Small intestine (tissue), 7 donors: ENCODE measurements around the gene NFX1. TPM values are rescaled to one million over a fixed set of nuclear protein-coding genes. Genes with fewer than 3 reads are reported as not detected.
"Not testable (repeated sequence)": the region's sequence is repeated elsewhere in the genome, so short reads cannot be mapped to it uniquely, and the experiment has no call there.

ENCODE experiments used
- DNase-seq, 2 donors: peaks; one replicate each; pipeline versions ENCODE4 v3.0.0 to v3.0.0-alpha.2; 2013
- FAIRE-seq: peaks from 2 replicates; lab custom pipeline; 2012; peaks lifted over from hg19 to GRCh38; lab: Jason Lieb, UNC
- H3K27ac ChIP-seq, 3 donors: one replicate each; pipeline ENCODE4 v1.5.1; 2013; ENCODE audit warnings: low read length in 2 of 3, mild to moderate bottlenecking in 2 of 3, control low read depth in 1 of 3, inconsistent platforms in 1 of 3, low read depth in 1 of 3, moderate library complexity in 1 of 3
- H3K27me3 ChIP-seq, 3 donors: one replicate each; pipeline ENCODE4 v1.6.1; 2013; ENCODE audit warnings: low read length in 3 of 3, inconsistent platforms in 1 of 3; ENCODE audit not compliant: control insufficient read depth in 3 of 3, insufficient read depth in 3 of 3
- H3K36me3 ChIP-seq, 3 donors: one replicate each; pipeline ENCODE4 v1.6.1; 2013; ENCODE audit warnings: low read length in 3 of 3, inconsistent platforms in 1 of 3, low read depth in 1 of 3, mild to moderate bottlenecking in 1 of 3, moderate library complexity in 1 of 3; ENCODE audit not compliant: control insufficient read depth in 3 of 3, insufficient read depth in 2 of 3
- H3K4me1 ChIP-seq, 3 donors: one replicate each; pipeline ENCODE4 v1.6.1; 2013; ENCODE audit warnings: low read length in 2 of 3, inconsistent platforms in 1 of 3, low read depth in 1 of 3, mild to moderate bottlenecking in 1 of 3, moderate library complexity in 1 of 3; ENCODE audit not compliant: control insufficient read depth in 3 of 3, insufficient read depth in 2 of 3
- H3K4me3 ChIP-seq, 3 donors: one replicate each; pipeline ENCODE4 v1.5.1; 2013; ENCODE audit warnings: low read length in 3 of 3, control low read depth in 1 of 3, inconsistent platforms in 1 of 3, low read depth in 1 of 3, mild to moderate bottlenecking in 1 of 3, moderate library complexity in 1 of 3
- H3K9me3 ChIP-seq, 2 donors: one replicate each; pipeline ENCODE4 v1.6.1; 2013; ENCODE audit warnings: low read depth in 1 of 2, low read length in 1 of 2; ENCODE audit not compliant: control insufficient read depth in 2 of 2, insufficient read depth in 1 of 2
- WGBS, 3 donors: extraction: QIAGEN DNeasy Blood & Tissue Kit; methylation state at CpG; one replicate each; pipeline ENCODE4 v1.1.7; 2013; 5-methylcytosine and 5-hydroxymethylcytosine counted together
- polyA plus RNA-seq, 4 donors: library from polyadenylated mRNA; stranded (reverse) in 3 of 4; unstranded in 1 of 4; fragments of 200-250 nt in 3 of 4; fragments of 120-200 nt in 1 of 4; gene quantifications; one replicate each; pipeline versions ENCODE4 v1.2.1 to v1.2.3, GENCODE V29; 2013
- donor health status: healthy with polysubstance abuse.
- donor health status: control.
- donor health status: control.
- donor health status: Bipolar disorder and iron deficiency.
- donor health status: healthy.

The NFX1 gene
- polyA plus RNA-seq, 4 donors, result 12.6 to 34.7 (median 22.1) TPM

GRCh38 chr9:33381231-33381791 lies 91.0 kb downstream of the NFX1 start:
- no peak overlapping the region for H3K4me3 ChIP-seq
- no peaks in the 10 kb centered on the region for H3K9me3 ChIP-seq
- FAIRE-seq (no peak), DNase-seq (no peak)
- no peak overlapping the region for H3K27ac ChIP-seq
- peaks cover 0 to 24% (median 0%) of the 10 kb centered on the region in 3 donors for H3K36me3 ChIP-seq
- WGBS, 3 donors, result 59 to 70% (median 66%) methylated on average over 11 of the region's 11 CpGs
- peaks cover 0 to 6% (median 0%) of the 10 kb centered on the region in 3 donors for H3K4me1 ChIP-seq
- H3K27me3 ChIP-seq, result no peaks in the 10 kb centered on the region

GRCh38 chr9:33382397-33382796 lies 92.1 kb downstream of the NFX1 start:
- H3K27me3 ChIP-seq, DNase-seq, H3K27ac ChIP-seq, H3K9me3 ChIP-seq, FAIRE-seq, H3K4me3 ChIP-seq, H3K4me1 ChIP-seq: not testable (repeated sequence)
- WGBS, 3 donors, result 68 to 77% (median 75%) methylated on average over 10 of the region's 10 CpGs
- peaks cover 0 to 28% (median 0%) of the 10 kb centered on the region in 3 donors for H3K36me3 ChIP-seq

GRCh38 chr9:33383396-33383795 lies 93.1 kb downstream of the NFX1 start:
- H3K9me3 ChIP-seq, H3K27ac ChIP-seq, DNase-seq, H3K4me1 ChIP-seq, H3K4me3 ChIP-seq, FAIRE-seq, H3K27me3 ChIP-seq: not testable (repeated sequence)
- 94 to 96% (median 94%) methylated on average over 11 of the region's 11 CpGs for WGBS, 3 donors
- H3K36me3 ChIP-seq, result peaks cover 0 to 32% (median 0%) of the 10 kb centered on the region in 3 donors

GRCh38 chr9:33385536-33385935 lies 95.2 kb downstream of the NFX1 start:
- WGBS, 3 donors, result 91 to 95% (median 95%) methylated on average over 11 of the region's 11 CpGs
- DNase-seq, FAIRE-seq, H3K4me3 ChIP-seq, H3K9me3 ChIP-seq, H3K4me1 ChIP-seq, H3K27ac ChIP-seq, H3K27me3 ChIP-seq: not testable (repeated sequence)
- peaks cover 0 to 37% (median 0%) of the 10 kb centered on the region in 3 donors for H3K36me3 ChIP-seq

GRCh38 chr9:33385979-33386640 lies 95.8 kb downstream of the NFX1 start:
- not testable (repeated sequence) for H3K27ac ChIP-seq, H3K27me3 ChIP-seq, DNase-seq, H3K9me3 ChIP-seq, H3K4me3 ChIP-seq, FAIRE-seq
- WGBS, 3 donors, result 89 to 91% (median 90%) methylated on average over 21 to 23 of the region's 23 CpGs
- Histone ChIP-seq H3K4me1 (peaks cover 0 to 12% (median 0%) of the 10 kb centered on the region in 3 donors), H3K36me3 (peaks cover 0 to 37% (median 0%) of the 10 kb centered on the region in 3 donors)

- not testable (repeated sequence) for H3K27me3 ChIP-seq, H3K4me3 ChIP-seq, DNase-seq, FAIRE-seq, H3K27ac ChIP-seq, H3K9me3 ChIP-seq
- 84 to 94% (median 90%) methylated on average over 8 to 14 of the region's 14 CpGs for WGBS, 3 donors
- Histone ChIP-seq H3K36me3 (peaks cover 0 to 37% (median 0%) of the 10 kb centered on the region in 3 donors), H3K4me1 (peaks cover 0 to 14% (median 0%) of the 10 kb centered on the region in 3 donors)
These were observed 96.3 kb downstream of the NFX1 start for GRCh38 chr9:33386641-33386996.

- H3K27me3 ChIP-seq, H3K27ac ChIP-seq, H3K4me3 ChIP-seq, H3K9me3 ChIP-seq, DNase-seq, FAIRE-seq: not testable (repeated sequence)
- H3K4me1 ChIP-seq, result peaks cover 0 to 18% (median 0%) of the 10 kb centered on the region in 3 donors
- WGBS, 3 donors, result 78 to 89% (median 79%) methylated on average over 6 to 9 of the region's 9 CpGs
- H3K36me3 ChIP-seq, result peaks cover 0 to 37% (median 0%) of the 10 kb centered on the region in 3 donors
These were observed 96.7 kb downstream of the NFX1 start for GRCh38 chr9:33386998-33387397.

- peaks cover 0 to 28% (median 0%) of the 10 kb centered on the region in 3 donors for H3K4me1 ChIP-seq
- H3K27me3 ChIP-seq, result no peaks in the 10 kb centered on the region
- H3K27ac ChIP-seq, result no peak overlapping the region
- H3K4me3 ChIP-seq, result no peak overlapping the region
- 81 to 93% (median 86%) methylated on average over 15 of the region's 15 CpGs for WGBS, 3 donors
- no peak for FAIRE-seq
- H3K9me3 ChIP-seq, result no peaks in the 10 kb centered on the region
- H3K36me3 ChIP-seq, result peaks cover 0 to 37% (median 0%) of the 10 kb centered on the region in 3 donors
- DNase-seq, result no peak
These were observed 98.0 kb downstream of the NFX1 start for GRCh38 chr9:33388110-33388994.
